NT2/D1 (cell line): ENCODE data around the gene MAML2.

Source experiments
- SUZ12 ChIP-seq: IDR thresholded peaks from 2 replicates; pipeline ENCODE4 v1.6.1; 2011; ENCODE audit not compliant: insufficient read length, insufficient read depth; ENCODE audit errors: extremely low read depth
- YY1 ChIP-seq: IDR thresholded peaks from 2 replicates; pipeline ENCODE4 v1.6.1; 2011; ENCODE audit not compliant: insufficient read length, insufficient read depth
- ZNF274 ChIP-seq: IDR thresholded peaks from 2 replicates; pipeline ENCODE4 v1.6.1; 2011; ENCODE audit warnings: mild to moderate bottlenecking, low read depth, low read length

DNA sequence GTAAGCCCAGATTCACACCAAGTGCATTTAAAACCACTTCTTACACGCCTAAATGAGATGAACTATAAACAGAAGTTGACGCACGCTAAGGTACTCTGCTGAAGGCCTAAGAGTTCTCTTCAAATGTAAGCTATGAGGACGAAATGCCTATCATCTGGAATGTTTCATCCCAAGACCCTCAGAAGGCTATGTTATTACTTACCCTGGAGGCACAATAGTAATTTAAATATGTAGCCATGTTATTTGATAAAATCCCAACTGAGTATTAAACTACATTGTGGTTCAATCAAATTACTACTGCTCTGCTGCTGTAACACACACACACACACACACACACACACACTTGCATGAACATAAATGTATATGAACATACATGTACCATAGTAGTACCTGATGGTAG, 47.6 kb downstream of the MAML2 start:
- TF ChIP-seq YY1 (no peak), ZNF274 (no peak), SUZ12 (no peak)
